ENCODE data around the gene PSMB2.

- TF ChIP-seq CTCF (IDR thresholded peaks at IDR 0.05; ENCODE audit: low read length), result no peak
- TF ChIP-seq EZH2 (IDR thresholded peaks at IDR 0.05; ENCODE audit: borderline replicate concordance, low read length), result no peak
These were observed 79.2 kb downstream of the PSMB2 start for GRCh38 chr1:35561972-35562680.

Measured in OCI-LY1 (cell line).